GM18870 (cell line): ENCODE results near the gene SLITRK6.
"Not testable (repeated sequence)": the region's sequence is repeated elsewhere in the genome, so short reads cannot be mapped to it uniquely, and the experiment has no call there.

ENCODE experiments used
- ATAC-seq: cut with Tn5 transposase; IDR thresholded peaks from one replicate; pipeline ENCODE4 v1.9.1; 2021; ENCODE audit warnings: moderate library complexity; ENCODE audit not compliant: unreplicated experiment

The SLITRK6 gene

GRCh38 chr13:85799097-85799582 lies at the start of gene SLITRK6:
SLITRK6 (minus strand) TSS chr13:85799419; CDS start chr13:85796508, 2,911 bp downstream.
- no peak for ATAC-seq

- ATAC-seq = no peak
Measured at GRCh38 chr13:85847012-85847411, 47.8 kb upstream of the SLITRK6 start.

- ATAC-seq = no peak
Measured at GRCh38 chr13:85841427-85841826, 42.2 kb upstream of the SLITRK6 start.

GRCh38 chr13:85833921-85834320 lies 34.7 kb upstream of the SLITRK6 start:
- no peak for ATAC-seq

GRCh38 chr13:85828094-85828684 lies 29.0 kb upstream of the SLITRK6 start:
- ATAC-seq = no peak

- no peak for ATAC-seq
Measured at GRCh38 chr13:85825454-85825853, 26.2 kb upstream of the SLITRK6 start.

- ATAC-seq = no peak
Measured at GRCh38 chr13:85823832-85824231, 24.6 kb upstream of the SLITRK6 start.

- ATAC-seq = no peak
Measured at GRCh38 chr13:85819513-85819912, 20.3 kb upstream of the SLITRK6 start.

GRCh38 chr13:85816413-85816812 lies 17.2 kb upstream of the SLITRK6 start:
- no peak for ATAC-seq

- ATAC-seq = no peak
Measured at GRCh38 chr13:85812282-85812681, 13.1 kb upstream of the SLITRK6 start.

- no peak for ATAC-seq
Measured at GRCh38 chr13:85808811-85809210, 9.6 kb upstream of the SLITRK6 start.

GRCh38 chr13:85806553-85807175 lies 7.4 kb upstream of the SLITRK6 start:
- peak; percentile 81 for ATAC-seq

GRCh38 chr13:85798556-85798955 lies 663 bp downstream of the SLITRK6 start:
- no peak for ATAC-seq

GRCh38 chr13:85797311-85797710 lies 1.9 kb downstream of the SLITRK6 start:
- ATAC-seq = no peak

GRCh38 chr13:85785205-85785604 lies 14.0 kb downstream of the SLITRK6 start:
- ATAC-seq = no peak

- ATAC-seq = no peak
Measured at GRCh38 chr13:85772367-85772766, 26.9 kb downstream of the SLITRK6 start.

GRCh38 chr13:85771856-85772255 lies 27.4 kb downstream of the SLITRK6 start:
- ATAC-seq = no peak

GRCh38 chr13:85768946-85769345 lies 30.3 kb downstream of the SLITRK6 start:
- no peak for ATAC-seq

- no peak for ATAC-seq
Measured at GRCh38 chr13:85755123-85755522, 44.1 kb downstream of the SLITRK6 start.

- ATAC-seq = not testable (repeated sequence)
Measured at GRCh38 chr13:85743201-85743770, 55.9 kb downstream of the SLITRK6 start.
